ENCODE data around the gene RIPOR2. TPM values are rescaled to one million over a fixed set of nuclear protein-coding genes. Genes with fewer than 3 reads are reported as not detected.

Gene RIPOR2
- total RNA-seq, 1 donor from 2014 or later = under 0.01 TPM

DNA sequence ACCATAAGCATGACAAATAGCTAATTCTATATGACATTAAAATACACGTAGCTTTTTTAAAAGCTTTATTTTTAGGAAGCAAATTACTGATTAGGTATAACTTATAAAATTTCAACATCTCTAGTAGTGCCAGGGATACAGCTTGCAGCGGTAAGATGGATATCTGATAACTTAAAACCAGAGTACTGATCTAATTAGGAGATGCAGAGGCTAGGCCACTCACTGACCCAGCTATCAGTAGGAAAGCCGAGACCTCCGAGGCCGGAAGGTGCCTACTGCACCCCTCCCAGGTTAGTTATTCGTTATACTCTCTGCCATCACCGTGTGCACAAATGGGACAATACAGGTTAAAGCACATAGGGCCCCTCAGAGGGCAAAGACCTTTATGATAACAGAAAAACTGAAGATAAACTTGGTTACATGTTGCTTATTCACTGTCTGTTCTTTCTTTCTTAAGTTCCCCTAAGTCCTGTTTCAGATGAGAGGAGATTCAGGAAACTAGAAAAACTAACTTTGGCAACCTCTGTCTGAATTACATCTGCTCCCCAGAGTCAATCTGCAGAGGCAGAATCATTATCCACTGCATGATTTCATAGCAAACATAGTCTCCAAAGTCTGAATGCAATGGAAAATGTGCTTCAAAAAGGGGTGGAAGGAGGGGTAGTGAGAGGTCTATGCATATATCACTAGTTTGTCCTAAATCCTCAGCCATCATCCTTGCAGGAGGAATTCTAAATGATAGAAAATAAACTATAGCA is 60.8 kb downstream of the RIPOR2 start:
- DNase-seq = no peak

DNA sequence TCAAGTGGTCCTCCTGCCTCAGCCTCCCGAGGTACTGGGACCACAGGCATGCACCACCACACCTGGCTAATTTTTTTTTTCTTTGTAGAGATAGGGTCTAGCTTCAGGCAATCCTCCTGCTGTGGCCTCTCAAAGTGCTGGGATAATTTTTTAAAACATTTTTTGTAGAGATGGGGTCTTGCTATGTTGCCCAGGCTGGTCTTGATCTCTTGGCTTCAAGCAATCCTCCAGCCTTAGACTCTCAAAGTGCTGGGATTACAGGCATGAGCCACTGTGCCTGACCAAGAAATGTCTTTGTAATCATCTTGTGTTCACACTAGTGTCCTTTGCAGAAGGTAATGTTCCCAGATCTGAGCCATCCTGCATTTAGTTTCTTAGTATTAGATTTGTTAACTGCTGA is 61.6 kb downstream of the RIPOR2 start:
- no peak for DNase-seq

DNA sequence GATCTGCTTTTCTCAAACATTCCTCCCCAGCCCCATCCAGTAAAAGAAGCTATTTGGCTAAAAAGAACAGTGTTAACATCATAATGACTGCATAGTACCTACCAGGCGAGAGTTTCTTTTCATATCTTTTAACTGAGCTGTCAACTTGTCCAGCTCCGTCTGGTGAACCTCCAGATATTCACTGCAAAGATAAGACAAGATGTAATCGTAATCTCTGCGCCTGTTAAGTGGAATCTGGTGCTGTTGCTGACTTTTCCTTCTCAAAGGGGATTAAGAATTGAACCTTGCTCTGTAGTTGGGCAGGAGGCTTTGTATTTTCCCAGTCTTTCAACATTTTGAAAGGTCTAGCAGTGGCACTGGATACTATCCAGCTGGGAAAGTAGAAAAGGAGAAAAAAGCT is 63.0 kb downstream of the RIPOR2 start:
- no peak for DNase-seq

DNA sequence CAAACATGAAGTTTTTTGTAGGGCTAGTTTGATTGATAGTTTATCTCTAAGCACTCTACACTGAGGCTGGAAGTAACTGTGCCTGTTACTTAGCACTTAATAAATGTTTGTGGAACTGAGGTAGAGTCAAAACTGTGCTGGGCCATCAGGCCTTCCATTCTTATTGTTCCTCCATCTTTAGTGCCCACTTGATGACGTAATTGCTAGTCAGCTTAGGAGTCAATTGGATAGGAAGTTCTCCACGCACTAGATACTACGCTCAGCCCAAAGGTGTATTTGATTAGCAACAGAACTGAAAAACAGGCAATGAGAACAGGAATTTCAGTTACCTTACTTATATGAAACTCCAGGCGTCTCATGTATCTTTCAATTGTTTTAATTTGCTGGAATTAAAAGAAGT is 67.0 kb downstream of the RIPOR2 start:
- DNase-seq = no peak

DNA sequence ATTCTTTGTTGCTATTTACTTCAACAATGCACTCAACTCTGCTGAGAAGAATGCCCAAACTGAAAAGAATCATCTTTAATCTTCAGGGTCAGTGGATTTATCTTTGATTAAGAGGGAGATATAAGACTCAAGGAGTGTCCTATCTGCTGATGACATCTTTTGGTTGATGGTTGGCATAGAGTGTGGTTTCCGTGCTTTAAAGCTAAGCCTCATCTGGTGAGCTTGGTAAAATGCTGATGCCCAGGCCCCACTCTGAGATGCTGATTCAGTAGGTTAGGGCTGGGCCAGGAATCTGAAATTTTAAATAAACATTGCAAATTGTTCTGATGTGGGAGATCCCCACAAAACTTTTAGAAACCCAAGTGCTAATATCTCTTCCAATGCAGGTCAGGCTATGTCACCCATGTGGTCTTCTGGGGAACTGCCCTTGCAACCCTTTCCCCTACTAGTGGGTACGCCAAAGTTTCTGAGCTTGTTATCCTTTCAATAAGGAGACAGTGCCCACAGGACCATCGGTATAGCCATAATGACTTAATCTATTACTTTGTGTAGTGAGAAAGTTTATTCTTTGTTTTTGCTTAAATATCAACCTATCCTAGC is 68.6 kb downstream of the RIPOR2 start:
- DNase-seq = no peak

DNA sequence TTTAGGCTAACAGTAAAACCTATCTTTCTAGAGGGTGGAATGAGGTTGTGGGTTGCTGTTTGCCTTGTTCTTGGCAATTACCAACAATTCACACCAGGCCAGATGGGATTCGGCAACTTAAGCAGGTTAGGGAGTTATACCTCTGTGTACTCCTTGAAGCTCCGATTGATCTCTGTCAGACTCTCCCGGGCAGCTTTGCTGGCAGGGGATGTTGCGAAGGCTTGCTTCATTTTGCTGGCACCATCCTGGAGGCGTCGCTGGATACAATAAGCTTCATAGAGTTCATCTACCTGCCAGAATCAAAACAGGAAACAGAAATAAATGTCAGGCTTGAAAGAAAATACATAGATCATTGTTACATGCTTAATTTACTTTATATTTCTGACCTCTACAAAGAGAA is 70.6 kb downstream of the RIPOR2 start:
- no peak for DNase-seq

DNA sequence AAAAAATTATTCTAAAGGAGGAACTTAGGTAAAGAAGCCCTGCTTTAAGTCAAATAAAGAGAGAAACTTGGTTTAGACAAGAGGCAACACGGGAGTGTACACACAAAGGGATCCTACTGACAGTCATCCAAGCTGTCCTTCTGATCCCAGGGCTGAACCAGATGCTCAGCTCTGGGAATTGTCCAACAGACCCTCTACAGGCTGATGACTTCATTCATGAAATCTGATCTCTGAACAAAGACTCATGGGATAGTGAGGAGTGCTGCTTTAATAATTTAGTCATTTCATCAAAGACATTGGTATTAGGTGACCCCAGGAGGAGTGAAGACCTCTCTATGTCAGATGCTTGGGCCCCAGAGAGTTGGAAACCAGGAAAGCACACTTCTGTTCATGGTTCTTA is 71.4 kb downstream of the RIPOR2 start:
- no peak for DNase-seq

DNA sequence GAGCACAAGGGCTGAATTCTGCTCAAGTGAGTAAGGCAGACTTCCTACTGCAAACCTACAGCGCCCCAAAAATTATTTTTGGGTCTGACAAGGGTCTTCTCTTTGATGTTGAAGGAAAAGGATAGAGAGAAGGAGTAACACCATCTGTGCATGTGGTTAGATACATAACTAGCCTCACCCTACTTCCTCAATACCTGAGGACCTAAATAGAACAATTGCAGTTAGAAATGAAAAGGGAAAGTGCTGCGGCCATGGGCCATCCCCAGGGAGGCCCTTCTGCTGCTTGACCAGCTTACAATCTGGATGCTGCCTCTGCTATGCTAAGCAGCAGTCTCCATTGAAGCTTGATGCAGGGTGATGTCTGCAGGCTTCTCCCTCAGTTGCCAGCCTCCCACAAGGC is 73.8 kb downstream of the RIPOR2 start:
- no peak for DNase-seq

DNA sequence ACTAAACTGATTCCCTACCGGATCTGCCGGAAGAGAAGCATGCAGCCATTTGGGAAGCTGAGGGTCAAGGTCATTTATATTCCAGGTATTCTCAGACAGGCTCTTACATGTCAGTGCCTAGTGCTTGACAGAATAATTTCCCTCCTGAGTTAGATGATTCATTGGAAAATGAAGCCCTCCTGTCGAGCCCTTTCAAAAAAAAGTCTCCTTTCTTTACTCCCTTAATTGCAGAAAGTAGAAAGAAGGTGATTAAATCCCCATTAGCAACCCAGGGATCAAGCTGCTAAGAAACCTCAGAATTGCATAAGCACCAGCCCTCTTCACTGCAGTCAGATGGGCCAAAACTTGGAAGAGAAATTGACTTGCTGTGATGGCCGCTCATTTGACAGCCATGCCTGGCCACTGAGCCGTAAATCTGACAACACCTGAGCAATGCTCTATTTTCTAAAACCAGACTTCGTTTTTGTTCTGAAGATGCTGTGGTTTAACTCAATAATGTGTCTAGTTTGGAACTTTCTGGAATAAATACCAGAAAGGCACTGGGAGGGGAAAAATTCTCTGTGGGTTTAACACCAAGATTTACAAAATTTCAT is 76.1 kb downstream of the RIPOR2 start:
- no peak for DNase-seq

DNA sequence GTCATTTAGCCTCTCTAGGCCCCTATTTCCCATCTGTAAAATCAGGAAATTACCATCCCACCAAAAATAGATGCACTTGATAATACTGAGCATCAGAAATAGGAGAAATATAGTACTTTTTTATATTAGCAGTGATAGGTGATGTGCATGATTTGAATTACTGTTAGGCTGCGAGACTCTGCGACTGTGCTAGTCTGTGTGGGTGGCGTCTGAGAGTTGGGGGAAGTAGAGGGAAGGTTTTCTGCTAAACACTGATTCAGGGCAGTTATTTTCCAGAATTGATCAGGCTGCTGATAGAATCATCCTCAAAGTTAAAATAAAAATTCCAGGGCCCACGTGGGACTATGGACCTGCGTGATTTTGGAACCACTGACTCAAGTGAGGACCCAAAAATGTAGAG is 76.6 kb downstream of the RIPOR2 start:
- no peak for DNase-seq

DNA sequence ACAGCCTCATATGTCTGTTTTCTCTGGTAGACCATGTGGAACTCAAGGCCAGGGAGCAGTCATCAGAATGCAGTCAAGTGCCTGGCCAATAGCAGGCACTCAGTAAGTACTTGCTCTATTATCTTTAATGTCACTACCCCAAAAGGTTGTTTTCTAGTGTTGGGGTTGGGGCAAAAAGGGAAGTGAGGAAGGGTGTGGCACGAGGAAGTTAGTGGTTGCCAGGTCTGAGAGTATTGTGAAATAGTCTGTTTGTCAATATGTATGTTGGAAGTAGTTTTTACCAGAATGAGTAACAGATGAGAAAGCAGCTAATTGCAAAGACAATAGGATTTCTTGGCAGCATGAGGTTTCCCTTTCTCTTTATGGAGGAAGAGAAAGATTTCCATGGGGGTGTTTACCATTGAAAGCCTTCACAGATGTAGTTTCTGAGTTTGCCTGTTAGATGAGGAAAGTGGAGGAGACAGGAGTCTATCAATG is 77.5 kb downstream of the RIPOR2 start:
- DNase-seq = peak; percentile 12

DNA sequence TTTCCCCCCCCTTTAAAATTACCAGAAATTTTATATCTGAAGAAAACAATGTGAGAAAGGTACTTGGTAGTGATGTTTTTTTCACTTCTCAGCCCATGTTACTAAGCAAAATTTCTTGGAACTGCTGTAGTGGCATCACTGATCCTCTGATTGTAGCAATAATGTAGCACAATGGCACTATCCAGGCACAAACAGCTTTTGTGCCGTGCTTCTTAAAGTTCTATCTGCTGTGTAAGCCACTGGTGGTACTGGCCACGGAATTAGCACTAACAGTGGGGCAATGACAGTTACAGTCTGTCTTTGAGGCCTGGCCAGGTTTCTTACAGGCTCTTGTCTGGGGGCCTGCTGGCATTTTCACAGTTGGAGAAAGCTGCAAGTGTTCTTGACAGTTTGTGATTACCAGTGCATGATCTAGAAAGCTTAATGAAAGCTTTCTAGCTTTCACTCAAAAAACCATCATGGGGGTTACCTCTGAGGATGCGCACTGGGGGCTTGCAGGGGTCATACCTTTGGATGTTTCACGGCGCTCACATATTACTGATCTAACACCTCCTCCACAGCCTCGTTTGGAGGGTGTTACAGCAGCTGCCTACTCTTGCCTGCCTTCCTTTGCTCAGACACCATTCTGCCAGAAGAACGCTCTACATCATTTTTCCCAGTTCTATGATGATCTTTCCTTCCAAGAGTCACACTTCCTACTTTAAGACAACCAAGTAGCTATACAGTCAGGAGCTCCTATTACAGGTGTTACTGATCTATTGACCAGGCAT is 78.7 kb downstream of the RIPOR2 start:
- DNase-seq = no peak

DNA sequence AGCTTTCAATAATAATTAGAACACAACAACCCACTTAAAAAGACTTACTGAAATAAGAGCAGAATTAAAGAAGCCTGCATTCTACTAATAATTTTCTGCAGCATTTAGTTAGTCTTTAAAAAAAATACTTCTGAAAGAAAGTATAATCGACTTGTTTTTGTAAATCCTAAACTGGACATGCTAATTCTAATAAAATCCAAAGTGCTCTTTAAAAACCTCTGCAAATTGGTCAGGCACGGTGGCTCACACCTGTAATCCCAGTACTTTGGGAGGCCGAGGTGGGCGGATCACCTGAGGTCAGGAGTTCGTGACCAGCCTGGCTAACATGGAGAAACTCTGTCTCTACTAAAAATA is 79.5 kb downstream of the RIPOR2 start:
- DNase-seq = no peak

DNA sequence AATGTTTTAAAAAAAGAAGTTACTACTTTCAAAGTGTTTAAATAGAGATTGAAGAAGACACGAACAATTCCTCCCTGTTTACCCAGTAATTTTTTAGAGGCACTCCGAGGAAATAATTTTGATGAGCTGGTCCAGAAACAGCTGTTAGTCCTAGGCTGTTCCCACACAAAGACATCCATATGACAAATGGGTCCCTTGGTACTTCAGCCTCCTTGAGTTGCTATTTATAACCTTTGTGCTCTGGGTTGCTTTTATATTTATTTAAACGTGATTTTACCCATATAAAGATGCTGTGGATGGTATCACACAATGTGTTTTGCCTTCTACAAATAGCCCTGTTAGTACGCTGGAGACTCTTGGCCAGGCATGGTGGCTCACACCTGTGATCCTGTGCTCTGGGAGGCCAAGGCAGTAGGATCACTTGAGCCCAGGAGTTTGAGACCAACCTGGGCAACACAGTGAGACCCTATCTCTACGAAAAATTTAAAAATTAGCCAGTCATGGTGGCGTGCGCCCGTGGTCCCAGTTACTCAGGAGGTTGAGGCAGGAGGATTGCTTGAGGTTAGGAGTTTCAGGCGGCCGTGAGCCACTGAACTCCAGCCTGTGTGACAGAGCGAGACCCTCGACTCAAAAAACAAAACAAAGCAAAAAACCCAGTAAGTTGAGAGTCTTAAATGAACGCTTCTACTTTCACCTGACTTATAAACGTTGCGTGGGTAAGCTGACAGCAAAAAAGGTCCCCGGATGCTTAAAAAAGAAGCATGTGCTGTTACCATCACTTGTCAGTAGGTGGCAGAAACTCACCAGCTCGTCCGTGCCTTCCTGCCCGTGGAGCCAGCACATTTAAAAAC is 80.1 kb downstream of the RIPOR2 start:
- peak; percentile 83 for DNase-seq

DNA sequence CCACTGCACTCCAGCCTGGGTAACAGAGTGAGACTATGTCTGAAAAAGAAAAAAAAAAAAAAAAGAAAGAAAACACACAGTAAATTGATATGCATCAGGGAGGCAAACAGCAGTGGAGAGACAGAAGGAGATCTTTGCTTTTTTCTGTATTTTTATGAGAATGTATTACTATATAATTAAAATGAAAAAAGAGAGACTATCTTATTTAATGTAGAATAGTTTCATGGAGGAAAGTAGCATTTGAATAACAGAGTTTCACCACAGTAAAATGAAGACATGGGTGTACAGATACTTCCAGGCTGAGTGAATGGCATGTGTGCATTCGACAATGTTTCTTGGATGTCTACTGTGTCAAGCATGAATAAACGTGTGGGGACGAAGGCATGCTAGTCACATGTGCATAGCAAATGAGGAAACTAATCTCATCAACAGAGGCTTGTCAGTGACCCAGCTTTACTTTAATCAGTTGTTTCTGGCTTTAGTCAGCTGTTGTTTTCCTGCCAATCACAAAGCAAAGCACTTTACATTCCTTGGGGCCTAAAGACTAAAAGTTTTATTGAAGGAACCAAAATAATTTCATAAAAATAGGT is 81.6 kb downstream of the RIPOR2 start:
- DNase-seq = no peak

DNA sequence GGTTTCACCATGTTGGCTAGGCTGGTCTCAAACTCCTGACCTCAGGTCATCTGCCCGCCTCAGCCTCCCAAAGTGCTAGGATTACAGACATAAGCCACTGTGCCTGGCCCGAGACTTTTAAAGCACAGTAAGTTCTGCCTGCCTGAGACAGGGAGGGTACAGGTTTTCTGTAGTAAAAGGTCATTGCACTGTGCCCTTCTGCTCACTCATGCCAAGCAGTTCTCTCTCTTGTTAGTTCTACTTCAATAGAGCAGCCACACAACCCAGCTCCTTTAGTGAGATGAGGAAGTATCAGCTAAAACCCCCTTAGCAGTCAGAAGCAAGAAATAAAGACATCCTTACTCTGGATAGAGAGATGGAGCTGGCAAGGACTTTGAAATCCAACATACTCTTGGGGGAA is 84.7 kb downstream of the RIPOR2 start:
- DNase-seq = no peak

DNA sequence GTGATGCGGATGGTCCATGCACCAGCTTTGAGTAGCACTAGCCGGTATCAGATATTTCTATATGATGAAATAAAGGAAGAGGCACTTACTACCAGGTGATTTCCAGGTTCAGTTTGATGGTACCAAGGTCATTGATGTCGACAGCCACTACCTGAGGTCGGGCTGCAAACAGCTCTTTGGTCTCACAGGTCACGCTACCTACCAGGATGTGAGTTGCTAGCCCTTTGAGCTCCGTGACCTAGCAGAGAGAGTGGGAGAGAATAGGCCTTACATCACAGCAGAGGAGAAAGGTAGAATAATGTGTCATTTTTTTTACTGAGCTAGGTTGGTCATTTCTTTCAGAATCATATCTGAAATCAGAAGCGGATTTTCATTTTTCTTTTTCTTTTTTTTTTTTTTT is 86.0 kb downstream of the RIPOR2 start:
- no peak for DNase-seq

DNA sequence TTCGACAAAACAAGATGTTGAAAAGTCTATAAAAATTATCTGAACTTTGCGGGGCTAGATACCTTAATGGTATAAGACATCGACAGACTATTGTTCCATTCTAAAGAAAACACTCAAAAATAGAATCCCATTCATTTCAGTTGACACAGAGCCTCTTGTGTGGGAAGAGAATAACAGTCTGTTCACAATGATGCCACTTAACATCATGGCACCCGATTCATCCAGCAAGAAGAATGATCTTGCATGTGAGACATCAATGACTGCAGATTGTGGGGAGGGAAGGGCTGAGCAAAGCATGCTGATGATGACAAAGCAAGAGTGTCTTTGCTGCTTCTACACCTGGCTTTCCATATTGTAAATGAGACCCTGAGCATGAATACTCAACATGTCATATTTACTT is 87.3 kb downstream of the RIPOR2 start:
- DNase-seq = no peak

DNA sequence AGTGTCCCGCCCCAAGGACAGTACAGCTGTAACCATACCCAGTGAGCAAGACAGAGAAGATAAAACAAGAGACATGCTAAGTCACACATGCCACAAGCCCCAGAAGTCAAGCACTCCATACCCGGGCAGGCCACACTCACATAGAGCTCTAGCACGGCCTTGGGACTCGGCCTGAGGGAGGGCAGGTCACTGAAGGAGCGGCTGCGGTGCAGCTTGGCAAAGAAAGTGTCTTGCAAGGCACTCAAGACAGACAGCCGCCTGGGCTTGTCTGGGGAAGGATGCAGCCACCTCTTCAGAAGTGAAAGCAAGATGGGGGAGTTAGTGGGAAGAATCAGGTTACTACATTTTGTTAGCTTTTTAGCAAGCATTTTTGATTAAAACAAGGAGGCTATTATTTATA is 88.4 kb downstream of the RIPOR2 start:
- no peak for DNase-seq

DNA sequence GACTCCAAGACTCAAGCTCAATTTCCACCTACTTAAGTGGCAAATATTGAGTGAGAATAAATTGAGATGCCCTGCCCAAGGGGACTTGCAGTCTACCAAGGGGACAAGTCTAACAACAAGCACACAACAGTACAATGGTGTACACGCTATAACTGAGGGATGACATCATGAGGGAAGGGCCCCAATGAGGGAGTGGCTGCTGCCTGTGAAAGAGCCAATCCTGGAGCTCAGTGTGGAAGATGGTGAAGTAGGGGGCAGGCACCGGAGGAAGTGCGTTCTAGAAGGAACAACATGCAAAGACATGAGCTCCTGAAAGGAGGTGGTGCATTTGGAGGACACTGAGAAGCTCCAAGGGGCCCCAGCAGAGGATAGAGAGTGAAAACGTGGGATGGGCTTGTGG is 90.2 kb downstream of the RIPOR2 start:
- DNase-seq = no peak

DNA sequence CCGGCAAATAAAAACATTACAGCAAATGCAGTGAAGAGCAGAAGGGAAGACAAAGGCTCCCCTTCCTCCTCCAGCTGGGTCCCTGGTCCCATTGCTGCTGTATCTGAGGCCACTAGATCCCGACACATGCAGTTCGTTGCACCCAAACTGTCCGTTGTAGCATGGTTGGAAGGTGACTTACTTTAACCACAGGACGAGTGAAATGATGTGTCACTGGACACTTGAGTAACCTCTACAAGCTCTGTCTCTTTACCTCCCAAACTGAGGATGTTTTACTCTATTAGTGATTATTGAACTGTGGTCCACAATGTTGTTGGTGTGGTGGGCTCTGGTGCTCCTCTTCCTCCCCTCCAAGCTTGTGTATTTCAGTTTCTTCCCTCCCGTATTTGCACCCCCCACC is 90.9 kb downstream of the RIPOR2 start:
- DNase-seq = no peak

DNA sequence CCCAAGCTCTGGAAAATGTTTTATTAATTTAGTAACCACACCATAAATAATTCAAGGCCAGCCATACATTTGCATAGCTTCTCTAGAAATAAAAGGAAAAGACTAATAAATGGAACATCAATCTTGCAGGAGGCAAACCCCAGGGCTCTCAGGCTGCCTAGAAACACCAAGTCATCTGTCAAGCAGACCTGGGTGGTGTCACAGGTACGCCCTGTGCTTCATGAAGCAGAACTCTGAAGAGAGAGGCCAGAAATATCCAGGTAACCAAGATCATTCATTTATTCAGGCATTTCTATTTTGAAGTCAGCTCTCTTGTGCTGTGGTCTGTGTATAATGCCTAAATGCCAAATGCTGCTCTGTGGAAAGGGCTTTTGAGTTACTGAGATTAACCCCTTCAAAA is 91.7 kb downstream of the RIPOR2 start:
- no peak for DNase-seq
